ENCODE measurements around the gene SOX8.
"Not testable (repeated sequence)": the region's sequence is repeated elsewhere in the genome, so short reads cannot be mapped to it uniquely, and the experiment has no call there.

The SOX8 gene

GRCh38 chr16:942436-943060, 39.0 kb upstream of the SOX8 start:
- H3K27ac ChIP-seq (ENCODE audit: low read depth, low read length), result no peak overlapping the region
- H3K9me3 ChIP-seq (ENCODE audit: insufficient read depth, low read depth, low read length), result peaks cover 13% of the 10 kb centered on the region
- H3K36me3 ChIP-seq (ENCODE audit: insufficient read depth, low read length), result no peaks in the 10 kb centered on the region
- no peaks in the 10 kb centered on the region for H3K4me1 ChIP-seq (ENCODE audit: insufficient read depth, low read length)
- whole genome bisulfite sequencing, result 79% methylated on average over 4 of the region's 4 CpGs
- H3K27me3 ChIP-seq (ENCODE audit: insufficient read depth, low read length), result no peaks in the 10 kb centered on the region
- H3K4me3 ChIP-seq (ENCODE audit: low read length), result no peak overlapping the region
- H3K9ac ChIP-seq (ENCODE audit: low read depth, low read length), result no peak overlapping the region

DNA sequence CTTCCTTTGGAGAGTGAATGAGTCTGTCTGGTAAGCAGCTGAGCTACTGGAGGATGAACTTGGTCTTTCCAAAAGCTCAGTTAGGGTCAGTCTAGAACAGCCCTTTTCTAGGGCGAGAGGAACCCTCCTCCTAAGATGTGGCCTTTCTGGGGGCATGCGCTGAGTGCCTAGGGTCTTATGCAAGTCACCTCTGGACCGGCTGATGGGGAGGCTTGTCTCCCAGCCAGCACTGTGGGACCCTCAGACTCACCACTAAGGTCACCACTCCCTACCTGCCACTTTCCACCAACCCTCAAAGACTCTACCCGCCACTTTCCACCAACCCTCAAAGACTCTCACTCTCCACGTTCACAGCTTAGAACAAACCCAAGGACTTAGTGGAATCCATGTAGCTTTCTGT, 37.6 kb upstream of the SOX8 start:
- peaks cover 13% of the 10 kb centered on the region for H3K9me3 ChIP-seq (ENCODE audit: insufficient read depth, low read depth, low read length)
- H3K4me3 ChIP-seq (ENCODE audit: low read length), result no peak overlapping the region
- no peak overlapping the region for H3K27ac ChIP-seq (ENCODE audit: low read depth, low read length)
- no peak overlapping the region for H3K9ac ChIP-seq (ENCODE audit: low read depth, low read length)
- H3K36me3 ChIP-seq (ENCODE audit: insufficient read depth, low read length), result no peaks in the 10 kb centered on the region
- H3K27me3 ChIP-seq (ENCODE audit: insufficient read depth, low read length), result no peaks in the 10 kb centered on the region
- 94% methylated on average over 5 of the region's 5 CpGs for WGBS
- H3K4me1 ChIP-seq (ENCODE audit: insufficient read depth, low read length), result no peaks in the 10 kb centered on the region

DNA sequence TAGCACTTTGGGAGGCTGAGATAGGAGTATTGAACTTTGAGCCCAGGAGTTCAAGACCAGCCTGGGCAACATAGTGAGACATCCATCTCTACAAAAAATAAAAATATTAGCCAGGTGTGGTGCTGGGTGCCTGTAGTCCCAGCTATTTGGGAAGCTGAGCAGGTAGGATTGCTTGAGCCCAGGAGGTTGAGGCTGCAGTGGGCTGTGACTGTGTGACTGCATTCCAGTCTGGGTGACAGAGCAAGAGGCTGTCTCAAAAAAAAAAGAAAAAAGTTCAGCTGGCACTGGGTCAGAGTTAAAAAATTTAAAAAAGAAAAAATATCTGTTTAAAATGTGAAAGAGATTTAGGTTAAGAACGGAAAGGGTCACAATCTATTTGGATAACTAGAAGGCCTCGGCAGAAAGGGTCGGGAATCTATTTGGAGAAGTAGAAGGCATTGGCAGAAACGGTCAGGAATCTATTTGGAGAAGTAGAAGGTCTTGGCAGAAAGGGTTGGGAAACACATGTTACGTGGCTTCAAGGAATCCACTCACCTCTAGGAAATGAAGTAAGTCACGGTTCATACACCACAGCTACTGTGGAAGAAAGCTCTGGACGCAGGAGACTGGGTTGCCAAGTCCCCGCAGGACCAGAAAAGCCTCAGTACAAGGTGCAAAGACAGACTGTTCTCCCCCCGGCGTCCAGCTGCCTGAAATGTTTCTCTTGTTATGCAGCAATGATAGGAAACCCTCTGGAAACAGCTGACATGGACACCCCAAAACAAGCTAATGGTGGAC, 36.1 kb upstream of the SOX8 start:
- WGBS, result 92% methylated on average over 10 of the region's 10 CpGs

GRCh38 chr16:946048-946395, 35.5 kb upstream of the SOX8 start:
- peaks cover 13% of the 10 kb centered on the region for H3K9me3 ChIP-seq (ENCODE audit: insufficient read depth, low read depth, low read length)
- no peaks in the 10 kb centered on the region for H3K4me1 ChIP-seq (ENCODE audit: insufficient read depth, low read length)
- no peak overlapping the region for H3K27ac ChIP-seq (ENCODE audit: low read depth, low read length)
- H3K4me3 ChIP-seq (ENCODE audit: low read length), result no peak overlapping the region
- no peak overlapping the region for H3K9ac ChIP-seq (ENCODE audit: low read depth, low read length)
- H3K27me3 ChIP-seq (ENCODE audit: insufficient read depth, low read length), result no peaks in the 10 kb centered on the region
- 95% methylated on average over 8 of the region's 8 CpGs for WGBS
- H3K36me3 ChIP-seq (ENCODE audit: insufficient read depth, low read length), result peaks cover under 1% of the 10 kb centered on the region; the same call in 1 of the 2 replicates

More for the DNA sequence above, 36.1 kb upstream of the SOX8 start:
- H3K4me1 ChIP-seq (ENCODE audit: insufficient read depth, low read length), result no peaks in the 10 kb centered on the region
- no peaks in the 10 kb centered on the region for H3K36me3 ChIP-seq (ENCODE audit: insufficient read depth, low read length)
- H3K9ac ChIP-seq (ENCODE audit: low read depth, low read length), result no peak overlapping the region
- no peak overlapping the region for H3K4me3 ChIP-seq (ENCODE audit: low read length)
- H3K27ac ChIP-seq (ENCODE audit: low read depth, low read length), result no peak overlapping the region
- no peaks in the 10 kb centered on the region for H3K27me3 ChIP-seq (ENCODE audit: insufficient read depth, low read length)
- H3K9me3 ChIP-seq (ENCODE audit: insufficient read depth, low read depth, low read length), result peaks cover 13% of the 10 kb centered on the region

DNA sequence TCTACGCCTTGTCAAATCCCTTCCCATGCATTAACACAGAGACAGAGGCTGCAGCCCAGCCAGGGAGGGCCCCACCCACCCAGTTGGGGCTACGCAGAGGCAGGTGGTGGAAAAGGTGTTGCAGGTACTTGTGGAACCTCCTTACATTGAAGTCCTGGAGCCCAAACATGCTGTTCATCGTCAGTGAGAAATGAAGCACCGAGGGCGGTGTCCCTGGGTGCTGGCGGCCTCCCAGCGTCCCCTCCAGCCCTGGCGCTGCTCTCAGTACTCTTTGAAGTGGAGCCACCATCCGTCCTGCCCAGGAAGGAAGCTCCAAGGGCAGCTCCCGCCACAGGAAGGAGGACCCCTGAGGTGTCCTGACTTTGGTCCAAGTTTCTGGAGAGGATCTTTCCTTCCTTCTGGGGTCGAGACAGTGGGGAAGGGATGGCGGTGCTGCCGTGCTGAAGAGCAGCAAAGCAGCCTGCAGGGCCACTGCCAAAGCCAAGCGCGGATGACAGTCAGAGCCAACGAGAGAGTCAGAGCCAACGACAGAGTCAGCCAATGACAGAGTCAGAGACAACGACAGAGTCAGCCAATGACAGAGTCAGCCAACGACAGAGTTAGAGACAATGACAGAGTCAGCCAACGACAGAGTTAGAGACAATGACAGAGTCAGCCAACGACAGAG, 34.2 kb upstream of the SOX8 start:
- H3K4me3 ChIP-seq (ENCODE audit: low read length), result no peak overlapping the region

DNA sequence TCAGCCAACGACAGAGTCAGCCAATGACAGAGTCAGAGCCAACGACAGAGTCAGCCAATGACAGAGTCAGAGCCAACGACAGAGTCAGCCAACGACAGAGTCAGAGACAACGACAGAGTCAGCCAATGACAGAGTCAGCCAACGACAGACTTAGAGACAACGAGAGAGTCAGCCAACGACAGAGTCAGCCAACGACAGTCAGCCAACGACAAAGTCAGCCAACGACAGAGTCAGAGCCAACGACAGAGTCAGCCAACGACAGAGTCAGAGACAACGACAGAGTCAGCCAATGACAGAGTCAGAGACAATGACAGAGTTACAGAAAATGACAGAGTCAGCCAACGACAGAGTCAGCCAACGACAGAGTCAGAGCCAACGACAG, 33.7 kb upstream of the SOX8 start:
- H3K27me3 ChIP-seq (ENCODE audit: insufficient read depth, low read length); H3K36me3 ChIP-seq (ENCODE audit: insufficient read depth, low read length); H3K9me3 ChIP-seq (ENCODE audit: insufficient read depth, low read depth, low read length); H3K4me3 ChIP-seq (ENCODE audit: low read length); H3K4me1 ChIP-seq (ENCODE audit: insufficient read depth, low read length); H3K9ac ChIP-seq (ENCODE audit: low read depth, low read length); H3K27ac ChIP-seq (ENCODE audit: low read depth, low read length): not testable (repeated sequence)
- 91% methylated on average over 17 of the region's 17 CpGs for whole genome bisulfite sequencing

More for the DNA sequence above, 34.2 kb upstream of the SOX8 start:
- WGBS, result 95% methylated on average over 21 of the region's 21 CpGs
- Histone ChIP-seq H3K9ac (ENCODE audit: low read depth, low read length) (no peak overlapping the region), H3K27me3 (ENCODE audit: insufficient read depth, low read length) (no peaks in the 10 kb centered on the region), H3K9me3 (ENCODE audit: insufficient read depth, low read depth, low read length) (peaks cover 4% of the 10 kb centered on the region), H3K4me1 (ENCODE audit: insufficient read depth, low read length) (no peaks in the 10 kb centered on the region), H3K27ac (ENCODE audit: low read depth, low read length) (no peak overlapping the region), H3K36me3 (ENCODE audit: insufficient read depth, low read length) (peaks cover 3% of the 10 kb centered on the region; the same call in 1 of the 2 replicates)

GRCh38 chr16:948767-949166, 32.8 kb upstream of the SOX8 start:
- H3K36me3 ChIP-seq (ENCODE audit: insufficient read depth, low read length); H3K9ac ChIP-seq (ENCODE audit: low read depth, low read length); H3K4me3 ChIP-seq (ENCODE audit: low read length); H3K9me3 ChIP-seq (ENCODE audit: insufficient read depth, low read depth, low read length); H3K27ac ChIP-seq (ENCODE audit: low read depth, low read length); H3K27me3 ChIP-seq (ENCODE audit: insufficient read depth, low read length); H3K4me1 ChIP-seq (ENCODE audit: insufficient read depth, low read length): not testable (repeated sequence)
- 93% methylated on average over 18 of the region's 18 CpGs for whole genome bisulfite sequencing

DNA sequence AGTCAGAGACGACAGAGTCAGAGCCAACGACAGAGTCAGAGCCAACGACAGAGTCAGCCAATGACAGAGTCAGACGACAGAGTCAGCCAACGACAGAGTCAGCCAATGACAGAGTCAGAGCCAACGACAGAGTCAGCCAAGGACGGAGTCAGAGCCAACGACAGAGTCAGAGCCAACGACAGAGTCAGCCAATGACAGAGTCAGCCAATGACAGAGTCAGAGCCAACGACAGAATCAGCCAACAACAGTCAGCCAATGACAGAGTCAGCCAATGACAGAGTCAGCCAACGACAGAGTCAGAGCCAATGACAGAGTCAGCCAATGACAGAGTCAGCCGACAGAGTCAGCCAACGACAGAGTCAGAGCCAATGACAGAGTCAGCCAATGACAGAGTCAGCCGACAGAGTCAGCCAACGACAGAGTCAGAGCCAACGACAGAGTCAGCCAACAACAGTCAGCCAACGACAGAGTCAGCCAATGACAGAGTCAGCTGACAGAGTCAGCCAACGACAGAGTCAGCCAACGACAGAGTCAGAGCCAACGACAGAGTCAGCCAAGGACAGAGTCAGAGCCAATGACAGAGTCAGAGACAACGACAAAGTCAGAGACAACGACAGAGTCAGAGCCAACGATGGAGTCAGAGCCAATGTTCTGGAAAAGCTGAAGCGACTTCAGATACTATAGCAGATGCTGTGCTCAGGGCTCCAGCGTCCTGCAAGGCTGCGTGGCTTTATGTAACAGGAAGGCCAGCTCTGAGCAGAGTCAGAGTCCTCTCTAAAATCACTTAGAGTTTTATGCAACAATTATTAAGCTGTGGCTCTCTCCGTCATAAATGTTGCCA, 30.6 kb upstream of the SOX8 start:
- H3K27ac ChIP-seq (ENCODE audit: low read depth, low read length), result not testable (repeated sequence)

GRCh38 chr16:951660-952301, 29.8 kb upstream of the SOX8 start:
- WGBS, result 93% methylated on average over 22 of the region's 22 CpGs
- H3K4me1 ChIP-seq (ENCODE audit: insufficient read depth, low read length), result no peaks in the 10 kb centered on the region
- H3K27me3 ChIP-seq (ENCODE audit: insufficient read depth, low read length), result no peaks in the 10 kb centered on the region
- H3K27ac ChIP-seq (ENCODE audit: low read depth, low read length), result no peak overlapping the region
- H3K9me3 ChIP-seq (ENCODE audit: insufficient read depth, low read depth, low read length), result no peaks in the 10 kb centered on the region
- H3K4me3 ChIP-seq (ENCODE audit: low read length), result no peak overlapping the region
- peaks cover 3% of the 10 kb centered on the region; the same call in 1 of the 2 replicates for H3K36me3 ChIP-seq (ENCODE audit: insufficient read depth, low read length)
- no peak overlapping the region; the same call in 1 of the 2 replicates for H3K9ac ChIP-seq (ENCODE audit: low read depth, low read length)

More for the DNA sequence above, 30.6 kb upstream of the SOX8 start:
- not testable (repeated sequence) for H3K36me3 ChIP-seq (ENCODE audit: insufficient read depth, low read length); H3K9me3 ChIP-seq (ENCODE audit: insufficient read depth, low read depth, low read length); H3K4me1 ChIP-seq (ENCODE audit: insufficient read depth, low read length); H3K27me3 ChIP-seq (ENCODE audit: insufficient read depth, low read length); H3K4me3 ChIP-seq (ENCODE audit: low read length); H3K9ac ChIP-seq (ENCODE audit: low read depth, low read length)
- 88% methylated on average over 27 of the region's 27 CpGs for WGBS

DNA sequence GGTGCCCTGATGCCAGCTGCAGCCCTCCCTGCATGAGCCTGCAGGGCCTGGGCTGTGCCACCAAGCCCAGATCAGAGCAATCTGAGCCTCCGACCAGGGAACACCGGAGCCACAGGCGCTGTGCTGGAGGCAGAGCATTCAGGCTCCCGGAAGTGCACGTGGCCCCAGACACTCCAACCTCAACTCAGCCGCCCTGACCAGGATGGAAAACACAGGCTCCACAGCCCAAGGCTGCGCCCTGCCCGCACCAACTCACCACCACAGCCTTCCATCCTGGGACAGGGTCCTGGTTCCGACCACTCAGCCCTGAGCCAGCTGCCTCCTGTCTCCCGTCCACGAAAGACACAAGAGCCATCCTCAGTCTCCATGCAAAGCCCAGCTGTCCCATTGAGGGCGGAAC, 29.2 kb upstream of the SOX8 start:
- Histone ChIP-seq H3K36me3 (ENCODE audit: insufficient read depth, low read length) (peaks cover 3% of the 10 kb centered on the region; the same call in 1 of the 2 replicates), H3K27ac (ENCODE audit: low read depth, low read length) (no peak overlapping the region), H3K9me3 (ENCODE audit: insufficient read depth, low read depth, low read length) (no peaks in the 10 kb centered on the region), H3K4me1 (ENCODE audit: insufficient read depth, low read length) (no peaks in the 10 kb centered on the region), H3K27me3 (ENCODE audit: insufficient read depth, low read length) (no peaks in the 10 kb centered on the region), H3K9ac (ENCODE audit: low read depth, low read length) (no peak overlapping the region), H3K4me3 (ENCODE audit: low read length) (no peak overlapping the region)
- 86% methylated on average over 12 of the region's 12 CpGs for WGBS

All from HUES64 (cell line).